H9 (cell line): ENCODE measurements around the gene CDK14. TPM values are rescaled to one million over a fixed set of nuclear protein-coding genes. Genes with fewer than 3 reads are reported as not detected.
A peak's percentile ranks its signal among the peaks of the same experiment; 100 is the strongest.

Experiments used
- DNase-seq: peaks from one replicate; pipeline ENCODE4 v3.0.0-alpha.2; 2017
- H2AFZ ChIP-seq: one replicate; pipeline ENCODE4 v1.6.1; 2013; ENCODE audit warnings: mild to moderate bottlenecking, low read length, control low read depth, moderate library complexity
- H2AK5ac ChIP-seq: 2 replicates; pipeline ENCODE4 v1.6.1; 2013; ENCODE audit warnings: low read length, control low read depth, mixed read lengths; ENCODE audit not compliant: insufficient read length
- H2BK120ac ChIP-seq: one replicate; pipeline ENCODE4 v1.6.1; 2013; ENCODE audit warnings: low read depth, mild to moderate bottlenecking, low read length, control low read depth, inconsistent platforms; ENCODE audit not compliant: poor library complexity, severe bottlenecking
- H2BK12ac ChIP-seq: 2 replicates; pipeline ENCODE4 v1.6.1; 2013; ENCODE audit warnings: low read length, control low read depth, mixed read lengths, low read depth; ENCODE audit not compliant: insufficient read length
- H2BK15ac ChIP-seq: 2 replicates; pipeline ENCODE4 v1.6.1; 2013; ENCODE audit warnings: low read depth, low read length, control low read depth
- H2BK20ac ChIP-seq: one replicate; pipeline ENCODE4 v1.6.1; 2013; ENCODE audit warnings: low read depth, mild to moderate bottlenecking, low read length, control low read depth, inconsistent platforms; ENCODE audit not compliant: poor library complexity, severe bottlenecking
- H2BK5ac ChIP-seq: 2 replicates; pipeline ENCODE4 v1.6.1; 2013; ENCODE audit warnings: low read length, control low read depth, mixed read lengths; ENCODE audit not compliant: insufficient read length
- H3K14ac ChIP-seq: 2 replicates; pipeline ENCODE4 v1.6.1; 2013; ENCODE audit warnings: low read length, control low read depth; ENCODE audit not compliant: insufficient read depth
- H3K18ac ChIP-seq: 2 replicates; pipeline ENCODE4 v1.6.1; 2013; ENCODE audit warnings: low read depth, mild to moderate bottlenecking, mixed read lengths, low read length, control low read depth; ENCODE audit not compliant: insufficient read length
- H3K23ac ChIP-seq: 2 replicates; pipeline ENCODE4 v1.6.1; 2013; ENCODE audit warnings: low read length, control low read depth, mixed read lengths, low read depth; ENCODE audit not compliant: insufficient read length
- H3K23me2 ChIP-seq: 2 replicates; pipeline ENCODE4 v1.6.1; 2013; ENCODE audit warnings: low read depth, mild to moderate bottlenecking, mixed read lengths, low read length, control low read depth; ENCODE audit not compliant: insufficient read length, poor library complexity, severe bottlenecking
- H3K27ac ChIP-seq: 2 replicates; pipeline ENCODE4 v1.5.1; 2013; ENCODE audit warnings: low read length, control low read depth, mixed read lengths, low read depth; ENCODE audit not compliant: insufficient read length
- H3K27me3 ChIP-seq: 2 replicates; pipeline ENCODE4 v1.6.1; 2013; ENCODE audit warnings: low read length, control low read depth, inconsistent platforms; ENCODE audit not compliant: insufficient read depth
- H3K4ac ChIP-seq: 2 replicates; pipeline ENCODE4 v1.6.1; 2013; ENCODE audit warnings: low read depth, mild to moderate bottlenecking, control low read depth, inconsistent platforms, low read length, moderate library complexity
- H3K4me1 ChIP-seq: 2 replicates; pipeline ENCODE4 v1.6.1; 2013; ENCODE audit warnings: low read length, control low read depth, inconsistent platforms; ENCODE audit not compliant: insufficient read depth
- H3K4me2 ChIP-seq: 2 replicates; pipeline ENCODE4 v1.6.1; 2013; ENCODE audit warnings: low read length, control low read depth, mixed read lengths; ENCODE audit not compliant: insufficient read length, insufficient read depth
- H3K56ac ChIP-seq: 2 replicates; pipeline ENCODE4 v1.6.1; 2013; ENCODE audit warnings: low read depth, mild to moderate bottlenecking, mixed read lengths, low read length, control low read depth; ENCODE audit not compliant: insufficient read length
- H3K79me1 ChIP-seq: 2 replicates; pipeline ENCODE4 v1.6.1; 2013; ENCODE audit warnings: low read depth, mild to moderate bottlenecking, moderate library complexity, low read length, control low read depth, inconsistent platforms; ENCODE audit not compliant: insufficient read depth, poor library complexity, severe bottlenecking
- H3K79me2 ChIP-seq: 2 replicates; pipeline ENCODE4 v1.6.1; 2013; ENCODE audit warnings: low read length, control low read depth, inconsistent platforms; ENCODE audit not compliant: insufficient read depth
- H3K9ac ChIP-seq: 2 replicates; pipeline ENCODE4 v1.6.1; 2013; ENCODE audit warnings: low read length, control low read depth, mixed read lengths; ENCODE audit not compliant: insufficient read length; ENCODE audit errors: extremely low read depth
- H3K9me3 ChIP-seq: one replicate; pipeline ENCODE4 v1.6.1; 2013; ENCODE audit warnings: low read depth, low read length, inconsistent platforms; ENCODE audit not compliant: control insufficient read depth
- H3T11ph ChIP-seq: one replicate; pipeline ENCODE4 v1.6.1; 2013; ENCODE audit warnings: mild to moderate bottlenecking, low read length, control low read depth, inconsistent platforms
- H4K20me1 ChIP-seq: one replicate; pipeline ENCODE4 v1.6.1; 2013; ENCODE audit not compliant: control insufficient read depth, insufficient read length, insufficient read depth
- H4K5ac ChIP-seq: 2 replicates; pipeline ENCODE4 v1.6.1; 2013; ENCODE audit warnings: low read depth, mild to moderate bottlenecking, mixed read lengths, low read length, control low read depth; ENCODE audit not compliant: insufficient read length
- H4K8ac ChIP-seq: replicated peaks from 2 replicates; pipeline ENCODE4 v1.6.1; 2013; ENCODE audit warnings: low read length, control low read depth, mixed read lengths, low read depth; ENCODE audit not compliant: insufficient read length
- H4K91ac ChIP-seq: 2 replicates; pipeline ENCODE4 v1.6.1; 2013; ENCODE audit warnings: low read depth, mild to moderate bottlenecking, moderate library complexity, mixed read lengths, low read length, control low read depth; ENCODE audit not compliant: insufficient read length
- H3K27ac Mint-ChIP-seq, 3 experiments: 2 replicates in 2 of 3; 3 replicates in 1 of 3; pipeline ENCODE4 v1.8.0; 2020 to 2021; ENCODE audit warnings: mixed read lengths in 3 of 3, mild to moderate bottlenecking in 1 of 3, moderate library complexity in 1 of 3
- H3K27me3 Mint-ChIP-seq: 2 replicates; pipeline ENCODE4 v1.8.0; 2021; ENCODE audit warnings: low read depth, mild to moderate bottlenecking, moderate library complexity, mixed read lengths
- H3K36me3 Mint-ChIP-seq, 3 experiments: 2 replicates in 2 of 3; 3 replicates in 1 of 3; pipeline ENCODE4 v1.8.0; 2020 to 2021; ENCODE audit warnings: low read depth in 3 of 3, mixed read lengths in 3 of 3; ENCODE audit not compliant: insufficient read depth in 1 of 3
- H3K4me1 Mint-ChIP-seq, 2 experiments: 2 replicates each; pipeline ENCODE4 v1.8.0; 2020; ENCODE audit warnings: mixed read lengths in 2 of 2
- H3K4me3 Mint-ChIP-seq, 2 experiments: 2 replicates in 1 of 2; 3 replicates in 1 of 2; pipeline ENCODE4 v1.8.0; 2020 to 2021; ENCODE audit warnings: mild to moderate bottlenecking in 2 of 2, mixed read lengths in 2 of 2, moderate library complexity in 1 of 2
- H3K9me3 Mint-ChIP-seq, 2 experiments: 2 replicates in 1 of 2; 3 replicates in 1 of 2; pipeline ENCODE4 v1.8.0; 2020; ENCODE audit warnings: mild to moderate bottlenecking in 2 of 2, mixed read lengths in 2 of 2, moderate library complexity in 1 of 2
- WGBS: extraction: QIAGEN DNeasy Blood & Tissue Kit; methylation state at CpG from one replicate; pipeline ENCODE4 v1.1.7; 2013; ENCODE audit warnings: missing lambda C conversion rate, low lambda C conversion rate, mixed read lengths; ENCODE audit not compliant: insufficient read length; ENCODE audit errors: extremely low coverage; 5-methylcytosine and 5-hydroxymethylcytosine counted together
- total RNA-seq: library from RNA; stranded (reverse); gene quantifications from 2 replicates; pipeline ENCODE4 v1.2.1, GENCODE V29; 2021
- TF ChIP-seq, protein P1 (sequence below): fragments of 200-600 bp; sonication (generic); conservative IDR thresholded peaks from 3 replicates; pipeline ENCODE4 v1.8.0; 2021; ENCODE audit warnings: antibody characterized with exemption, mild to moderate bottlenecking

Gene CDK14
- total RNA-seq, 1 experiment from 2014 or later = 23.9 TPM

DNA sequence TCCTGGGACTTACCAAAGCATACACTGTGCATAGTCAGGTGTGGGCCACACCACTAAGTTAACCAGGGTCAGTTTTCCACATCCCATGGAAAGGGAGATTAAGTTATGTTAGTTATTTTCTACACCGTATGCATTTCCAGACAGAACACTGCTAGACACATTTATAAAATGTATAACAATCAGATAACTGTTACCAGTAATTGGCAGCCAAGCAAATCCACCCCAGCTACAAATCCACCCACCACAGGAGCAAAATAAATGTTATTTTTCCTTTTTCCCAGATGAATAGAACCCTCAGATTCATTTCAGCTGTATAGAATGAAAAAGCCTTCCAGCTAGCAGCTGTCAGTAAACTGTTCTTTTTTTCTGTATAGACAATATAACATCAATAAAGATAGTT lies 411.2 kb downstream of the CDK14 start:
- Histone ChIP-seq H3K27ac (no peak overlapping the region), H3K56ac (peak overlapping the region; percentile 4), H2AFZ (no peak overlapping the region), H3K27me3 (no peaks in the 10 kb centered on the region), H3K9ac (no peak overlapping the region), H4K8ac (no peak overlapping the region), H3K79me2 (no peaks in the 10 kb centered on the region), H3T11ph (no peak overlapping the region), H3K14ac (no peak overlapping the region), H2BK120ac (no peak overlapping the region), H3K4ac (no peak overlapping the region), H3K4me2 (no peak overlapping the region), H3K9me3 (no peaks in the 10 kb centered on the region), H3K23ac (no peak overlapping the region), H2BK12ac (no peak overlapping the region), H2AK5ac (no peak overlapping the region), H4K91ac (no peak overlapping the region), H4K20me1 (no peaks in the 10 kb centered on the region), H2BK20ac (no peak overlapping the region), H4K5ac (no peak overlapping the region), H3K4me1 (no peaks in the 10 kb centered on the region), H3K18ac (no peak overlapping the region), H3K79me1 (no peaks in the 10 kb centered on the region), H2BK15ac (no peak overlapping the region), H2BK5ac (no peak overlapping the region), H3K23me2 (no peaks in the 10 kb centered on the region)
- H3K9me3 Mint-ChIP-seq = no peaks in the 10 kb centered on the region
- peaks cover 3 to 5% of the 10 kb centered on the region in 2 experiments for H3K4me1 Mint-ChIP-seq
- no peak for DNase-seq
- TF ChIP-seq, protein P1, sequence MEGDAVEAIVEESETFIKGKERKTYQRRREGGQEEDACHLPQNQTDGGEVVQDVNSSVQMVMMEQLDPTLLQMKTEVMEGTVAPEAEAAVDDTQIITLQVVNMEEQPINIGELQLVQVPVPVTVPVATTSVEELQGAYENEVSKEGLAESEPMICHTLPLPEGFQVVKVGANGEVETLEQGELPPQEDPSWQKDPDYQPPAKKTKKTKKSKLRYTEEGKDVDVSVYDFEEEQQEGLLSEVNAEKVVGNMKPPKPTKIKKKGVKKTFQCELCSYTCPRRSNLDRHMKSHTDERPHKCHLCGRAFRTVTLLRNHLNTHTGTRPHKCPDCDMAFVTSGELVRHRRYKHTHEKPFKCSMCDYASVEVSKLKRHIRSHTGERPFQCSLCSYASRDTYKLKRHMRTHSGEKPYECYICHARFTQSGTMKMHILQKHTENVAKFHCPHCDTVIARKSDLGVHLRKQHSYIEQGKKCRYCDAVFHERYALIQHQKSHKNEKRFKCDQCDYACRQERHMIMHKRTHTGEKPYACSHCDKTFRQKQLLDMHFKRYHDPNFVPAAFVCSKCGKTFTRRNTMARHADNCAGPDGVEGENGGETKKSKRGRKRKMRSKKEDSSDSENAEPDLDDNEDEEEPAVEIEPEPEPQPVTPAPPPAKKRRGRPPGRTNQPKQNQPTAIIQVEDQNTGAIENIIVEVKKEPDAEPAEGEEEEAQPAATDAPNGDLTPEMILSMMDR = no peak
- peak overlapping the region in 1 of 3 experiments; percentile 24; a peak in 1 of 7 replicates for H3K27ac Mint-ChIP-seq
- H3K36me3 Mint-ChIP-seq = no peaks in the 10 kb centered on the region
- H3K4me3 Mint-ChIP-seq = no peak overlapping the region
- no CpG with 5 or more reads among the region's 1 CpG for WGBS
- H3K27me3 Mint-ChIP-seq = no peaks in the 10 kb centered on the region
